UCSD-AML1 (cell line): Measurements from ENCODE around the gene ALDH4A1.
"Not testable (repeated sequence)": the region's sequence is repeated elsewhere in the genome, so short reads cannot be mapped to it uniquely, and the experiment has no call there.

Source experiments
- DNase-seq: peaks from one replicate; lab custom pipeline; 2025; ENCODE audit not compliant: unreplicated experiment; lab: John Stamatoyannopoulos, UW

ALDH4A1 gene

DNA sequence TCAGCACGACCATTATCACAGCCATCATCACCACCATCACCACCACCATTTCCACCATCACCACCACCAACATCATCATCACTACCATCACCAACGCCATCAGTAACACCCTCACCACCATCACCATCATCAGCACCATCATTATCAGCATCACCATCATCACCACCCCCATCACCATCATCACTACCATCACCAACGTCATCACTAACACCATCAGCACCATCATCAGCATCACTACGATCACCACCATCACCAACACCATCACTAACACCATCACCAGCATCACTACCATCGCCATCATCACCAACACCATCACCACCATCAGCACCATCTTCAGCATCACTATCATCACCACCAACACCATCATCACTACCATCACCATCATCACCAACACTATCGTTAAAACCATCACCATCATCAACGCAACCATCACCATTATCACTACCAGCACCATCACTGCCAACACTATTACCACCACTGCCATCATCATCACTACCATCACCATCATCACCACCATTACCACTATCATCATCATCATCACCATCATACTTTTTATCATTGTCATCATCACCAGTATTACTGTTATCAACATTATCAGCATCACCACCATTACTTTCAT is 44.2 kb downstream of the ALDH4A1 start:
- no peak for DNase-seq

DNA sequence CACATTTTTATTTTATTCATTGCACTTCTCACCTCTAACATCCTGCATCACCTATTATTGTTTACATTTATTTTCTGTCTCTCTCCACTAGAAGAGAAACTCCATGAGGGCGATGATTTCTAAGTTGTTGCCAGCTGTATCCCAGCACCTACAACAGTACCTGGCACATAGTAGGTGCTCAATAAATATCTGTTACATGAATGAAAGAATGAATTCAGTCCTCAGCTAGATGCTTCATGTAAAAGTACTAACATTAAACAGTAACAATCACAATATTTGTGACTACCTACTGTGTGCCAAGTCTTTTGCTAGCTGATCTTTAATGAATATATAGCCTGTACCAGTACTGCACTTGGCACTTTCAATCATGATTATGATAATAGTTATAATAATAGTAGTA is 45.9 kb downstream of the ALDH4A1 start:
- no peak for DNase-seq

DNA sequence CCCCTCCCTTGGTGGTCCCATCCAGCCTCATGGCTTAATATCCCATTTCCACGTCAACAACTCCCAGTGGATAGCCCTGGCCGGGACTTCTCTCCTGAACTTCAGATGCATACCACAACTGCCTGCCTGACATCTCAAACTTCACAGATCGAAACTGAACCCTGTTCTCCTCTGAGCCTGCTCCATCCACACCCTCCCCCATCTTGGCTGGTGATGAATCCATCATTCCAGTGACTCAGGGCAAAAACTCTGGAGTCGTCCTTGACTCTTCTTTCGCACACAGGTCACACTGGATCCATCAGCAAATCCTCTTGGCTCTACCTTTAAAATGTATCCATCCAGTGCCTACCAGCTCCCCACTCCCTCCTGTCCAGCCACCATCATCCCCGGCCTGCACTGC is 46.8 kb downstream of the ALDH4A1 start:
- DNase-seq: no peak

DNA sequence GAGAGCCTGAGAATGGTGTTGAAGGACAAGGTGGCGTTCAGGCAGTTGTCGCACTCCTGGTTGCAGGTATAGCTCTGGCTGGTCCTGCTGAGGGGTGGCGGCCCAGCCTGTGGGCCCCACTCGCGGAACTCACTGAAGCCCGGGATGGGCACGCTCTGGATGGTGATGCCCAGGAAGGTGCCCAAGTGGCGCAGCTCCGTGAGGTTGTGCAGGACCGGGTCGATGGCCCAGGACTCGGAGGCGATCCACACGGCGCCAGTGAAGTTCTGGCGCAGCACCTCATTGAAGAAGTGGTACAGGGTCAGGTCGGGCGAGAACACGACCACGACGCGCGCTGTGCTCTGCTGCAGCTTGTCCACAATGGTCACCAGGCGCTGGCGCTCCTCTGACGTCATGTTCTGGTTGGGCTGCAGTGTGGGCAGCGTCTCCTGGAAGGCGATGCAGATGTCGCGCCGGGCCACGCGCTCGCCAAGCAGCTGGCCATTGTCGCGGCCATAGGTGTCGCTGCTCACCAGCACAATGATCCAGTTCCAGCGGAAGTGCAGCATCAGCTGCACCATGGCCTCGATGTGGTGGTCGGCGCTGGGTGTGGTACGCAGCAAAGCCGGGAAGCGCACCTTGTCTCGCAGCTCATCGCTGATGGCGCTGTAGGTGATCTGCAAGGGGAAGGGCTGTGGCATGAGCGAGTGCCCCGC is 47.9 kb downstream of the ALDH4A1 start:
- DNase-seq: no peak

DNA sequence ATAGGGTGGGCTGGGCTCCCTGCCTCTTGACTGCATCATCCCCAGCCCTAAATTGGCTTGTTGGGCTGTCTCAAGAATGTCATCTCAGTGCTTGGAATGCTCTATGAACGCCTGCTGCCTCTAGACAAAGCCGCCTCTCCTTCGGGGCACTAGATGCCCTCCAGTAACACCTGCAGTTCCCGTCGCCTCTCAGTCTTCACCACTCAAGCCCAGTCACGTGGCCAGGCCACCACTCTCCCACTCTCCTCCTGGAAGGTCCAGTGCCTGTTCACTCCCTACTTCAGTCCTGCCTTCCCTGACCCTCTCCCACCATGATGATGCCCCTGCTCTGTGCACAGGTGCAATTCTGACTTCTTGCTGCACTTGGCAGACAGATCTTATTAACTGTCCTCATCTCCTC is 49.9 kb downstream of the ALDH4A1 start:
- no peak for DNase-seq

DNA sequence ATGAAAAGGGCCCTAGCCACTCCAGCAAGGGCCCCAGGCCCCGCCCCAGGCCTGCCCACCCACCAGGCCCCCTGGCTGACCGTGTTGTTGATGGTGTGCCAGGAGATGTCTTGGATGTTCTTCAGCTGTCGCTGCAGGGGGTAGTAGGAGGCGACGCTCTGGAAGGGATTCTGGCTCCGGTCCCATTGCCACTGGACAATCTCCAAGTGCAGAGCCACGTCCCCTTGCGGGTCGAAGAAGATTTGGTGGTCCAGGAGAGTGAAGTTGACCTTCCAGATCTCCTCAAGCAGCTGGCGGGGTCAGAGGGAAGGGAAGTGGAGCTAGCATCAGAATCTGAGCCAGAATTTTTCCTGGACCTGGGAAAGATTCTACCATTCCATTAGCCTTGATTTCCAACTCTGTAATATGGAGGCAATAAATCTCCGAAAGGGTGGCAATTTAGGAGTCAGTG is 53.1 kb downstream of the ALDH4A1 start:
- DNase-seq: no peak

DNA sequence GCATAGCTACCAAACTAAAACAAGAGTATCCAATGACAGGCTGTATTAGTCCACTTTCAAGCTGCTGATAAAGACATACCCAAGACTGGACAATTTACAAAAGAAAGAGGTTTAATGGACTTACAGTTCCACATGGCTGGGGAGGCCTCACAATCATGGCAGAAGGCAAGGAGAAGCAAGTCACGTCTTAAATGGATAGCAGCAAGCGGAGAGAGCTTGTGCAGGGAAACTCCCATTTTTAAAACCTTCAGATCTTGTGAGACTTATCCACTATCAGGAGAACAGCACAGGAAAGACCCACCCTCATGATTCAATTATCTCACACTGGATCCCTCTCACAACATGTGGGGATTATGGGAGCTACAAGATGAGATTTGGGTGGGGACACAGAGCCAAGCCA is 54.6 kb downstream of the ALDH4A1 start:
- not testable (repeated sequence) for DNase-seq

DNA sequence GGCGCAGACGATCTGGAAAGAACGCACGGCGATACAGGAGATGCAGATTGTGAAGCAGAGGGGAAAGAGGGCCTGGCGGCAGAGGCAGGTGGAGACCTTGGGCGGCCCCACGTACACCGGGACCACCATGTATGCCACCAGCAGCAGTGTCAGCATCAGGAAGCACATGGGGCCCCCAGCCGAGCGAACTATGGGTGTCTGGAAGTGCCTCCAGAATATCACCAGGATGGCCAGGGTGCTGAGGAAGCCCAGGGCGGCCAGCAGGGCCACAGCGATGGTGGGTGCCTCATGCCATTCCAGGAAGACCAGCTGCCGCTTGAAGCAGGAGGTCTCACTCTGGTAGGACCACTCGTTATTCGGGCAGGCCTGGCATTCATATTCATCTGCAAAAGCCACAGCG is 62.2 kb downstream of the ALDH4A1 start:
- no peak for DNase-seq

DNA sequence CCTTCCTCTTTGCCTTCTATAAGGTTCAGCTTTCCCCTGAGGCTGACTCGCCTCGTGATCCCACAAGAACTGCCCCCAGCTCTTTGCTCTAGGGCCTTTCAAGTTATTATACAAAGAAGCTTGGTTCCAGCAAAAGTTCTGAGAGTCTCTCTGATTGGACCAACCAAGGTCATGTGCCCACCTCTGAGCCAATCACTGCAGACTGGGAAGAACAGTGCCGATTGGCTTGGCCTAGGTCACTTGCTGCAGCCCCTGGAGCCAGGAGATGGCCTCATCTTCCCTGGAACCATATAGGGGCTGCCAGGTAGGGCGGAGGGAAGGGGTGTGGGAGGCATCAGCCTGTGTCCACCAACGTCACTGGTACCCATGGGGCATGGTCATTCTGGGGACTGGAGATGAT is 65.7 kb downstream of the ALDH4A1 start:
- no peak for DNase-seq

DNA sequence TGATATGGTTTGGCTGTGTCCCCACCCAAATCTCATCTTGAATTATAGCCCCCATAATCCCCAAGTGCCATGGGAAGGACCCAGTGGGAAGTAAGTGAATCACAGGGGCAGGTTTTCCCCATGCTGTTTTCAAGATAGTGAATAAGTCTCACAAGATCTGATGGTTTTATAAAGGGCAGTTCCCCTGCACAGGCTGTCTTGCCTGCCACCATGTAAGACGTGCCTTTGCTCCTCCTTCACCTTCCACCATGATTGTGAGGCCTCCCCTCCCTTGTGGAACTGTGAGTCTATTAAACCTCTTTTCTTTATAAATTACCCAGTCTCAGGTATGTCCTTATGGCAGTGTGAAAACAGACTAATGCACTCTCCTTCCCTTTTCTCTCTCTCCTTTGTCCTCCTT is 70.0 kb downstream of the ALDH4A1 start:
- DNase-seq: not testable (repeated sequence)

DNA sequence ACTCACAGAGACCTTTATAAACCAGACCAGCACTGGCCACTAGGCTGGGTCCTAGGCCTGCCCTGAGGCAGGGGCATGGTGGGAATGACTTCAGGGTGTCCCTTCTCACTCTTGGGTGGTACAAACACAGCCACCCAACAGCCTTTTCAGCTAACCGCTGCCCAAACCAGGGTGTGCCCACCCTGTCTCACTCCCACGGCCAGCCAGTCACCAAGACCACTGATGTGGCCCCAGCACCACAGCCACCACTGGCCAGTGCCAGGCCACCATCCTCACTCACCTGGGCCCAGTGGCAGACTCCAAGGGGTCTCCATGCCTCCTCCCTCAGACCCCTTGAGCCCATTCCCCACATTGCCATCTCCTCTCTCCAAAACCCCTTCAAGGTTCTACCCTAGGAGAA is 70.7 kb downstream of the ALDH4A1 start:
- no peak for DNase-seq

DNA sequence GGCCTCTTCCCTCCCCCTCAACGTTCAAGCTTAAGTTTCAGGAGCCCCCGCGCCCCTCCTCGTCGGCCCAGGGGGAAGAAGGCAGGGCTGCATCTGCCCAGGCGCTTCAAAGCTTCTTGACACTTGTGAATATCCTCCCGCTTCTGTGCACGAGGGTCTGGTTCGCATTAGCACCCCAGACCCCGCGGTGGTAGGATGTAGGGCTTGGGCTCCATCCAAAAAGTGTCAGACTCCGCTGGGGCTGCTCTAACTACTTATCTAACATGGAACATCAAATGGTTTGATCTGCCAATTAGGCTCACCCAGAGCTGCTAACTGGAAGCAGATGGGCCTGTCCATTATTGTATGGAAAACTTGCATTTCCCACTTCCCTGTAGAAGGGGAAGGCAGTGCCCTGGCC is 71.8 kb downstream of the ALDH4A1 start:
- no peak for DNase-seq

DNA sequence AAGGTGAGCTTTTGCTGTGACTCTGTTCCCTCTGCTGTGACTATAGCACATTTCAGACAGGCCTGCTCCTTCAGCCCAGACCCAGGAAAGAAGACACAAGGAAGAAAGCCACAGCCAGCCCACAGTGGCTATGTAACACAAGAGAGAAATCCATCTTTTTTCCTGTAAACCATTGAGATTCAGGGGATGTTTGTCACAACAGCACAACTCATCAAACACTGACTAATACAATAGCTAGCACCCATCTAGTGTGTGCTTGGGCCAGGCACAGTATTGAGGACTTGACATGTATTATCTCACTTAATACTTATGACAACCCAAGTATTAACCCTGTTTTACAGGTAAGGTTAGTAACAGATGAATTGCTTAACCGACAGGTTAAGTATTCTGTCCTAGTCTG is 72.7 kb downstream of the ALDH4A1 start:
- DNase-seq: no peak

DNA sequence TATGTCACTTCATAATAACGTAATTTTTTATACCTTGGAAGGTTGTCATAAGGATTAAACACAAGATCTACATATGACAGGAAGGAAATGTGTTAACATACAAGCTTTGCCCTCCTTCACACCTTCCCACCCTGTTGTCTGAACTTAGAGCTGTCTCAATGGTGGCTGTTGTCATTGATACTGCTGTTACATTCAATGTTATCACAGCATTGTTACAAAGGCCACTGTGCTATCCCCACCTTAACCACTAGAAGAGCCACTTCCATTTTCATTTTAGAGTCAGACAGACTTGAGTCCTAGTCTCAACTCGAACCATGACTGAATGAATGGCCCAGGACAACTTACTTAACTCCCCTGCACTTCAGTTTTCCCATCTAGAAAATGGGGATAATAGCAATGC is 74.1 kb downstream of the ALDH4A1 start:
- DNase-seq: no peak

DNA sequence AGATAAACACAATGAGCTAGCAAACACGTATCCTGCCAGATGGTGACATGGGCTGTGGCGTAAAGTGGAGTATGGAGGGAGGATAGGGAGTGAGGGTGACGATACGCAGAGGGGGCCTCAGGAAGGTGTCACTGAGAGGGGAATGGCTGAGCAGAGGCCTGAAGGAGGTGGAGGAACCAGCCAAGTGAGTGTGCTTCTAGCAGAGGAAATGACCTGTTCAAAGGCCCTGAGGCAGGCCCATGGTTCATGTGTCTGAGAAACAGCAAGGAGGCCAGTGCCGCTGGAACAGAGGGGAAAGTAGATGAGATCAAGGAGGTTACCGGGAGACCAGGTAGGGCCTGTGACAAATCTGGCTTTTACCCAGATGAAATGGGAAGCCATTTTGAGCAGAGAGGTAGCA is 78.9 kb downstream of the ALDH4A1 start:
- DNase-seq: no peak
